HG03095 (cell line): ENCODE measurements around the gene BROX.

Experiments used
- ATAC-seq: cut with Tn5 transposase; IDR thresholded peaks from one replicate; pipeline ENCODE4 v1.9.1; 2021; ENCODE audit warnings: moderate library complexity; ENCODE audit not compliant: unreplicated experiment

BROX gene

DNA sequence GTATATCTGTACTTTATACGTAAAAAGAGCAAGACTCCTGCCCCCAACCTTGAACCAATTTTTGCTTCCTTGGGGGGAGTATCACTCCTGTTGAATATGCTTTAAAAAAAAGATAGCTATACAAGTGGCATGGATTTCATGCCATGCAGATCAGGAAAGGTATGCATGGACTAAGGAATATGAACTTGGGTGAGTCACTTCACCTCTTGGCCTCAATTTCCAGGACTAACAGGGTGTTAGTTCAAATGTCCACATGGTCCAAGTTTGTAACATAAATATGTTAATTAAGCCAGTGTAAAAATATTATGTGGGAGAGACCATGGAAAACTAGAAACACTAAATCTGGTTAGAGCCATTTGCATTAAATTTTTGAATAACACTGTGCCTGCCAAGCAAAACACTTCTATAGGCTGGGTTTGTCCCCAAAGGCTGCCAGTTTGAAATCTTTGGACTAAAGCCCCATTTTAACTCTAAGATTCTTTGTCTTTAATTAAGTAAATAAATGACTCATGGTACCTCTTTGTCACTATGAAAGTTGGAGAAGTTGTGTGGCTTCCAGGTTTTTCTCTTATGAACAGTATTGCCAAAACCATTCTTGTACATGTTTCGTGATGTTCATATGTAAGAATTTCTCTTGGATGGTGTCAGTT is 57.7 kb downstream of the BROX start:
- ATAC-seq, result no peak

DNA sequence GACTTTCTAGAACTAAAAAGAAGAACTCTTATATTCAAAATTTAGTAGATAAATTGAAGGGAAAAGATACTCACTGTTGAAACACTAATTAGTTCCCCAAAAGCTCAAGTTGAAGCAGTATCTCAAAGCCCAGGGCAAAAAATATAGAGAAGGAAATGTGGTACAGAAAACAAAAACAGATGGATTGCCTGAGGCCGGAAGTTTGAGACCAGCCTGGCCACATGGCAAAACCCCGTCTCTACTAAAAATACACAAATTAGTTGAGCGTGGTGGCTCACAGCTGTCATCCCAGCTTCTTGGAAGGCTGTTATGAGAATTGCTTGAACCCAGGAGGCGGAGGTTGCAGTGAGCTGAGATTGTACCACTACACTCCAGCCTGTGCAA is 60.6 kb downstream of the BROX start:
- peak; percentile 81 for ATAC-seq

DNA sequence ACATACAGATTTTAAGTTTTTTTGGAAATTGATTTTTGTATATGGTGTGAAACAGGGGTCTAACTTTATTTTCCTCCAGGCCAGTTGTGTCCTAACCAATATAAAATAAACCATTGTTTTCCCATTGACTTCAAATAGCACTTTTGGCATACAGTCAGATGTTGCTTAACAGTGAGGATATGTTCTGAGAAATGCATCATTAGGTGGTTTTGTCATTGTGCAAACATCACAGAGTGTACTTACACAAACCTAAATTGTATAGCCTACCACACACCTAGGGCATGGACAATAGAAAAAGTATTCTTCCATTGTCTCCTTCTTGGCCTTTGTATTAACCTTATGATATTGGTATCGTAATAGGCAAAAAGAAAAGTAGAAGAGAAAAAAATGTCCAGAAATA is 65.1 kb downstream of the BROX start:
- ATAC-seq, result no peak

DNA sequence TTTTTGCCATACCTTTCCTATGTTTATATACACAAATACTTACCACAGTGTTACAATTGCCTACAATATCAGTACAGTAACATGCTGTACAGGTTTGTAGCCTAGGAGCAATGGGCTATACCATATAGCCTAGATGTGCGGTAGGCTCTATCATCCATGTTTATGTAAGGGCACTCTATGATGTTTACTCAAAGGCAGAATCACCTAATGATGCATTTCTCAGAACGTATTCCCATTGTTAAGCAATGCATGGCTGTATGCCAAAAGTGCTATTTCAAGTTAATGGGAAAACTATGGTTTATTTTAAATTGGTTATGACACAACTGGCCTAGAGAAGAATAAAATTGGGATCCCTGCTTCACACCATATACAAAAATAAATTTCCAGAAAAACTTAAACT is 65.6 kb downstream of the BROX start:
- no peak for ATAC-seq

DNA sequence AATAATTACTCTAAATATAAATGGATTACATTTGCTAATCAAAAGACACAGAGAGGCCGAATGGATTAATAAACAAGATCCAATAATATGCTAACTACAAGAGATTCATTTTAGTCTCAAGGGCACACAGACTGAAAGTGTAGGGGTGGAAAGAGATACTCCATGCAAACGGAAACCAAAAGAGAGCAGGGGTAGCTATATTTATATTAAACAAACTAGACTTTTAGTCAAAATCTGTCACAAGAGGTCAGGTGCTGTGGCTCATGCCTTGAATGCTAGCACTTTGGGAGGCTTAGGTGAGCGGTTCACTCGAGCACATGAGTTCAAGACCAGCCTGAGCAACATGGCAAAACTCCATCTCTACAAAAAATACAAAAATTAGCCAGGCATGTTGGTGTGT is 68.9 kb downstream of the BROX start:
- no peak for ATAC-seq

DNA sequence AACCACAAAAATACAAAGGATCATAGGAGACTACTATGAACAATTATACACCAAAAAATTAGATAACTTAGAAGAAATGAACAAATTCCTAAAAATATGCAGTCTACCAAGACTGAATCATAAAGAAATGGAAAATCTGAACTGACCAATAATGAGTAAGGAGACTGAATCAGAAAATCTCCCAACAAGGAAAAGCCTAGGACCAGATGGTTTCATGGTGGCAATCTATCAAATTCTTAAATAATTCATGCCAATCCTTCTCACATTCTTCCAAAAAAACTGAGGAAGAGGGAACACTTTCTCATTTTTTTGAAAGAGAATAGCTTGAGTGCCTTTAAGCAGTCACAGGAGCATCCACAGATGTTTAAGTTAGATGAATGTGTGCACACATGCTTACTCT is 70.7 kb downstream of the BROX start:
- no peak for ATAC-seq

DNA sequence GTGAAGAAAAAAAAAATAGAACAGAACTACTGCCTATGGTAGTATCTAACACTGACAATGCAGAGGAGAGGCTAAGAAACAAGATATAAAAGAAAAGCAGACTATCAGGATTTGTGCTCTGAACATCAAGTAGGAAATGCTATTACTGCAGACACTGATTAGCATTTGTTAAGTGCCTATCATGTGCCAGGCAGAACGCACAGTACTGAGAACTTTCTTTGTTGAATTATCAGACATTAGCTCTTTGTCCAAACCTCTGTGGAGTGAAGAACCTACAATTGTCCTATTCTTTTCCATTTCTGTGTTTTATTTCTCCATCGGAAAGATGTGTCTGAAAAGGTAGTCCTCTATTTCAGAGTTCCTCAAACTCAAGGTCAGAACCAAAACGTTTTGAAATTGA is 72.0 kb downstream of the BROX start:
- ATAC-seq, result no peak
